Measurements from ENCODE around the gene CCL4. TPM values are rescaled to one million over a fixed set of nuclear protein-coding genes. Genes with fewer than 3 reads are reported as not detected.
"Not testable (repeated sequence)": the region's sequence is repeated elsewhere in the genome, so short reads cannot be mapped to it uniquely, and the experiment has no call there.

CCL4 gene
- total RNA-seq, 2 donors from 2014 or later, result 379 to 582 TPM

- H3K27ac Mint-ChIP-seq, result peak overlapping the region; percentile 37 to 58
- not testable (repeated sequence) for H3K9me3 Mint-ChIP-seq; ATAC-seq; DNase-seq (ENCODE audit: low spot score); H3K27me3 Mint-ChIP-seq
- peaks cover 22% of the 10 kb centered on the region for H3K36me3 Mint-ChIP-seq
- H3K4me1 Mint-ChIP-seq (ENCODE audit: low read depth in 2 of 2), result peaks cover 57 to 70% of the 10 kb centered on the region in 2 donors
- H3K4me3 Mint-ChIP-seq, result peak overlapping the region; percentile 63
Observed at GRCh38 chr17:36114971-36115648, 11.5 kb downstream of the CCL4 start.

- Mint-ChIP-seq H3K4me1 (ENCODE audit: low read depth in 2 of 2) (peaks cover 62 to 71% of the 10 kb centered on the region in 2 donors), H3K4me3 (peak overlapping the region; percentile 63), H3K27ac (peak overlapping the region; percentile 37 to 58), H3K36me3 (peaks cover 27% of the 10 kb centered on the region)
- not testable (repeated sequence) for H3K9me3 Mint-ChIP-seq; DNase-seq (ENCODE audit: low spot score); H3K27me3 Mint-ChIP-seq; ATAC-seq
Observed at GRCh38 chr17:36115649-36115977, 12.0 kb downstream of the CCL4 start.

- no peak for DNase-seq (ENCODE audit: low spot score)
- Mint-ChIP-seq H3K36me3 (peaks cover 22% of the 10 kb centered on the region), H3K27ac (peak overlapping the region; percentile 58 to 91), H3K9me3 (peaks cover 4% of the 10 kb centered on the region), H3K4me1 (ENCODE audit: low read depth in 2 of 2) (peaks cover 60 to 64% of the 10 kb centered on the region in 2 donors), H3K4me3 (peak overlapping the region; percentile 63), H3K27me3 (no peaks in the 10 kb centered on the region)
- peak; percentile 78 to 81 for ATAC-seq
Observed at GRCh38 chr17:36117505-36118382, 14.1 kb downstream of the CCL4 start.

- Mint-ChIP-seq H3K27ac (peak overlapping the region; percentile 58 to 91), H3K4me3 (peak overlapping the region; percentile 63)
Observed at GRCh38 chr17:36118477-36119353, 15.1 kb downstream of the CCL4 start.

GRCh38 chr17:36120221-36120620, 16.6 kb downstream of the CCL4 start:
- no peaks in the 10 kb centered on the region for H3K9me3 Mint-ChIP-seq
- ATAC-seq, result no peak
- H3K4me3 Mint-ChIP-seq, result peak overlapping the region; percentile 72
- DNase-seq (ENCODE audit: low spot score), result no peak
- H3K36me3 Mint-ChIP-seq, result peaks cover 15% of the 10 kb centered on the region
- no peaks in the 10 kb centered on the region for H3K27me3 Mint-ChIP-seq
- H3K27ac Mint-ChIP-seq, result peak overlapping the region; percentile 57 to 76
- peaks cover 55 to 56% of the 10 kb centered on the region in 2 donors for H3K4me1 Mint-ChIP-seq (ENCODE audit: low read depth in 2 of 2)

More at GRCh38 chr17:36118477-36119353, 15.1 kb downstream of the CCL4 start:
- ATAC-seq (peak in 1 of 2 donors; percentile 41), DNase-seq (ENCODE audit: low spot score) (no peak)
- Mint-ChIP-seq H3K27me3 (no peaks in the 10 kb centered on the region), H3K4me1 (ENCODE audit: low read depth in 2 of 2) (peaks cover 62% of the 10 kb centered on the region in 2 donors), H3K36me3 (peaks cover 21% of the 10 kb centered on the region), H3K9me3 (peaks cover 4% of the 10 kb centered on the region)

- H3K27ac Mint-ChIP-seq, result peak overlapping the region; percentile 57 to 76
- H3K4me1 Mint-ChIP-seq (ENCODE audit: low read depth in 2 of 2), result peaks cover 55 to 56% of the 10 kb centered on the region in 2 donors
- H3K27me3 Mint-ChIP-seq; DNase-seq (ENCODE audit: low spot score); ATAC-seq; H3K9me3 Mint-ChIP-seq: not testable (repeated sequence)
- peaks cover 23% of the 10 kb centered on the region for H3K36me3 Mint-ChIP-seq
- peak overlapping the region; percentile 72 for H3K4me3 Mint-ChIP-seq
Observed at GRCh38 chr17:36121099-36121498, 17.5 kb downstream of the CCL4 start.

- Mint-ChIP-seq H3K27me3 (no peaks in the 10 kb centered on the region), H3K4me3 (no peak overlapping the region), H3K4me1 (ENCODE audit: low read depth in 2 of 2) (peaks cover 54 to 60% of the 10 kb centered on the region in 2 donors), H3K27ac (peak overlapping the region in 1 of 2 donors; percentile 35), H3K9me3 (peaks cover 7% of the 10 kb centered on the region), H3K36me3 (peaks cover 35% of the 10 kb centered on the region)
- no peak for ATAC-seq
- DNase-seq (ENCODE audit: low spot score), result no peak
Observed at GRCh38 chr17:36123431-36123830, 19.8 kb downstream of the CCL4 start.

- H3K27ac Mint-ChIP-seq, result peak overlapping the region in 1 of 2 donors; percentile 31
- ATAC-seq (peak in 1 of 2 donors; percentile 24), DNase-seq (ENCODE audit: low spot score) (no peak)
- H3K36me3 Mint-ChIP-seq, result peaks cover 38% of the 10 kb centered on the region
- H3K4me1 Mint-ChIP-seq (ENCODE audit: low read depth in 2 of 2), result peaks cover 51 to 54% of the 10 kb centered on the region in 2 donors
- H3K9me3 Mint-ChIP-seq, result peaks cover 7% of the 10 kb centered on the region
- no peaks in the 10 kb centered on the region for H3K27me3 Mint-ChIP-seq
- no peak overlapping the region for H3K4me3 Mint-ChIP-seq
Observed at GRCh38 chr17:36124879-36125824, 21.5 kb downstream of the CCL4 start.

- Mint-ChIP-seq H3K9me3 (peaks cover 7% of the 10 kb centered on the region), H3K4me3 (no peak overlapping the region), H3K27me3 (no peaks in the 10 kb centered on the region), H3K27ac (peak overlapping the region; percentile 31 to 80), H3K36me3 (peaks cover 29% of the 10 kb centered on the region), H3K4me1 (ENCODE audit: low read depth in 2 of 2) (peaks cover 42 to 57% of the 10 kb centered on the region in 2 donors)
- DNase-seq (ENCODE audit: low spot score) (no peak), ATAC-seq (no peak)
Observed at GRCh38 chr17:36127199-36127893, 23.7 kb downstream of the CCL4 start.

- no peak overlapping the region for H3K4me3 Mint-ChIP-seq
- H3K9me3 Mint-ChIP-seq, result peaks cover 7% of the 10 kb centered on the region
- DNase-seq (ENCODE audit: low spot score), result no peak
- H3K4me1 Mint-ChIP-seq (ENCODE audit: low read depth in 2 of 2), result peaks cover 47 to 62% of the 10 kb centered on the region in 2 donors
- peaks cover 29% of the 10 kb centered on the region for H3K36me3 Mint-ChIP-seq
- no peaks in the 10 kb centered on the region for H3K27me3 Mint-ChIP-seq
- peak overlapping the region; percentile 31 to 80 for H3K27ac Mint-ChIP-seq
- ATAC-seq, result no peak
Observed at GRCh38 chr17:36127911-36128310, 24.3 kb downstream of the CCL4 start.

GRCh38 chr17:36128411-36128978, 24.9 kb downstream of the CCL4 start:
- peaks cover 48 to 67% of the 10 kb centered on the region in 2 donors for H3K4me1 Mint-ChIP-seq (ENCODE audit: low read depth in 2 of 2)
- H3K27ac Mint-ChIP-seq, result peak overlapping the region in 1 of 2 donors; percentile 7
- H3K27me3 Mint-ChIP-seq, result no peaks in the 10 kb centered on the region
- H3K4me3 Mint-ChIP-seq, result no peak overlapping the region
- no peak for ATAC-seq
- peaks cover 7% of the 10 kb centered on the region for H3K9me3 Mint-ChIP-seq
- no peak for DNase-seq (ENCODE audit: low spot score)
- H3K36me3 Mint-ChIP-seq, result peaks cover 26% of the 10 kb centered on the region

GRCh38 chr17:36129616-36130015, 26.0 kb downstream of the CCL4 start:
- no peak overlapping the region for H3K4me3 Mint-ChIP-seq
- peaks cover 48 to 67% of the 10 kb centered on the region in 2 donors for H3K4me1 Mint-ChIP-seq (ENCODE audit: low read depth in 2 of 2)
- no peaks in the 10 kb centered on the region for H3K27me3 Mint-ChIP-seq
- peak overlapping the region; percentile 4 to 7 for H3K27ac Mint-ChIP-seq
- DNase-seq (ENCODE audit: low spot score), result no peak
- no peak for ATAC-seq
- peaks cover 7% of the 10 kb centered on the region for H3K9me3 Mint-ChIP-seq
- H3K36me3 Mint-ChIP-seq, result peaks cover 26% of the 10 kb centered on the region

Measured in natural killer cell treated with Interleukin-12 subunit alpha and Interleukin-12 subunit beta and Interleukin-15 and Interleukin-18, amount 100 ng/mL, for 72 hours (primary cell).